GM18502 (cell line): Measurements from ENCODE around the gene MLXIP.
"Not testable (repeated sequence)": the region's sequence is repeated elsewhere in the genome, so short reads cannot be mapped to it uniquely, and the experiment has no call there.

Experiments used
- ATAC-seq: cut with Tn5 transposase; IDR thresholded peaks from one replicate; pipeline ENCODE4 v1.9.1; 2021; ENCODE audit warnings: mild to moderate bottlenecking; ENCODE audit not compliant: unreplicated experiment, poor library complexity

The MLXIP gene

GRCh38 chr12:122172262-122172939 lies 93.8 kb downstream of the MLXIP start:
- ATAC-seq = no peak

- no peak for ATAC-seq
Observed at GRCh38 chr12:122174155-122174845, 95.7 kb downstream of the MLXIP start, which contains the start of gene IL31. Gene IL31, minus strand, starts transcription at chr12:122174221. Its CDS starts 49 bp downstream, at chr12:122174172.

GRCh38 chr12:122176473-122176872 lies 97.9 kb downstream of the MLXIP start:
- not testable (repeated sequence) for ATAC-seq

GRCh38 chr12:122182887-122183587 lies 104.5 kb downstream of the MLXIP start, which contains the start of gene LRRC43:
Gene LRRC43, plus strand, starts transcription at chr12:122183123. Its CDS starts 22 bp downstream, at chr12:122183145.
- no peak for ATAC-seq

- ATAC-seq = no peak
Observed at GRCh38 chr12:122183588-122183940, 105.0 kb downstream of the MLXIP start.

GRCh38 chr12:122184517-122184916 lies 106.0 kb downstream of the MLXIP start:
- ATAC-seq = no peak

- ATAC-seq = no peak
Observed at GRCh38 chr12:122185079-122185478, 106.5 kb downstream of the MLXIP start.

- ATAC-seq = no peak
Observed at GRCh38 chr12:122185494-122186082, 107.0 kb downstream of the MLXIP start.

- ATAC-seq = no peak
Observed at GRCh38 chr12:122187466-122187865, 108.9 kb downstream of the MLXIP start.

- no peak for ATAC-seq
Observed at GRCh38 chr12:122189626-122190475, 111.3 kb downstream of the MLXIP start.

GRCh38 chr12:122190842-122191668 lies 112.5 kb downstream of the MLXIP start:
- peak; percentile 38 for ATAC-seq

- ATAC-seq = no peak
Observed at GRCh38 chr12:122192441-122192840, 113.9 kb downstream of the MLXIP start.

GRCh38 chr12:122194804-122195203 lies 116.2 kb downstream of the MLXIP start:
- ATAC-seq = no peak

GRCh38 chr12:122195405-122195804 lies 116.8 kb downstream of the MLXIP start:
- no peak for ATAC-seq
